Measurements from ENCODE around the gene RAX2. TPM values are rescaled to one million over a fixed set of nuclear protein-coding genes. Genes with fewer than 3 reads are reported as not detected.

Gene RAX2
- total and polyA plus RNA-seq, 2 experiments from 2014 or later, result 0.22 TPM; not detected in 1

DNA sequence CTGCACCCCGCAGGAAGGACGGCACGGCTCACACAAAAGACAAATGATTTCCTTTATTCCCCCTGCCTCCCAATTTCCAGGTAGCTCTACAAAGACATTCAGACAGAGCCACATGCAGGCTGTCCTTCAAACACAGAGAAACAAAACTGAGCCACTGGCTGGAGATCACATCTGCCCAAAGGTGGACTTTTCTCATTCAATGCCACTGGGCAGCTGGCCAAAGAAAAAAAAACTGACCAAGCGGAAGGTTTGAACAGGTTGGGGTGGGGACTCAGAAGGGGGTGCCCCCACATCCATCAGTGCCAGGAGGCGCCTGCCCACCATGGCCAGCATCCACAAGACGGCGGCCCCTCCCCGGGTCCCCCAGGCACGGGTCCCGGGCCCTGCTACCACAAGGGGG, 32.0 kb upstream of the RAX2 start:
- Histone ChIP-seq H3K27me3 (peaks cover 34% of the 10 kb centered on the region), H3K27ac (no peak overlapping the region), H3K9me3 (ENCODE audit: low read depth) (no peaks in the 10 kb centered on the region), H2AFZ (no peak overlapping the region), H3K9me2 (replicated peaks; ENCODE audit: insufficient read depth) (no peaks in the 10 kb centered on the region), H3K79me2 (no peaks in the 10 kb centered on the region), H4K20me1 (ENCODE audit: insufficient read depth, poor library complexity, severe bottlenecking) (no peaks in the 10 kb centered on the region), H3K4me1 (ENCODE audit: insufficient read depth) (no peaks in the 10 kb centered on the region), H3K36me3 (replicated peaks; ENCODE audit: insufficient read depth, low read depth) (no peaks in the 10 kb centered on the region), H3K4me2 (no peak overlapping the region), H3K4me3 (no peak overlapping the region)
- DNase-seq (ENCODE audit: low spot score), result no peak
- 92% methylated on average over 10 of the region's 10 CpGs for WGBS (ENCODE audit: low lambda C conversion rate, missing lambda C conversion rate)
- TF ChIP-seq, protein P1, sequence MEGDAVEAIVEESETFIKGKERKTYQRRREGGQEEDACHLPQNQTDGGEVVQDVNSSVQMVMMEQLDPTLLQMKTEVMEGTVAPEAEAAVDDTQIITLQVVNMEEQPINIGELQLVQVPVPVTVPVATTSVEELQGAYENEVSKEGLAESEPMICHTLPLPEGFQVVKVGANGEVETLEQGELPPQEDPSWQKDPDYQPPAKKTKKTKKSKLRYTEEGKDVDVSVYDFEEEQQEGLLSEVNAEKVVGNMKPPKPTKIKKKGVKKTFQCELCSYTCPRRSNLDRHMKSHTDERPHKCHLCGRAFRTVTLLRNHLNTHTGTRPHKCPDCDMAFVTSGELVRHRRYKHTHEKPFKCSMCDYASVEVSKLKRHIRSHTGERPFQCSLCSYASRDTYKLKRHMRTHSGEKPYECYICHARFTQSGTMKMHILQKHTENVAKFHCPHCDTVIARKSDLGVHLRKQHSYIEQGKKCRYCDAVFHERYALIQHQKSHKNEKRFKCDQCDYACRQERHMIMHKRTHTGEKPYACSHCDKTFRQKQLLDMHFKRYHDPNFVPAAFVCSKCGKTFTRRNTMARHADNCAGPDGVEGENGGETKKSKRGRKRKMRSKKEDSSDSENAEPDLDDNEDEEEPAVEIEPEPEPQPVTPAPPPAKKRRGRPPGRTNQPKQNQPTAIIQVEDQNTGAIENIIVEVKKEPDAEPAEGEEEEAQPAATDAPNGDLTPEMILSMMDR (IDR thresholded peaks at IDR 0.05; ENCODE audit: poor library complexity), result no peak
- TF ChIP-seq EZH2 (IDR thresholded peaks at IDR 0.05; ENCODE audit: borderline replicate concordance) (no peak), EZH2phosphoT487 (IDR thresholded peaks at IDR 0.05; ENCODE audit: low read depth, severe bottlenecking, unreplicated experiment) (no peak)

DNA sequence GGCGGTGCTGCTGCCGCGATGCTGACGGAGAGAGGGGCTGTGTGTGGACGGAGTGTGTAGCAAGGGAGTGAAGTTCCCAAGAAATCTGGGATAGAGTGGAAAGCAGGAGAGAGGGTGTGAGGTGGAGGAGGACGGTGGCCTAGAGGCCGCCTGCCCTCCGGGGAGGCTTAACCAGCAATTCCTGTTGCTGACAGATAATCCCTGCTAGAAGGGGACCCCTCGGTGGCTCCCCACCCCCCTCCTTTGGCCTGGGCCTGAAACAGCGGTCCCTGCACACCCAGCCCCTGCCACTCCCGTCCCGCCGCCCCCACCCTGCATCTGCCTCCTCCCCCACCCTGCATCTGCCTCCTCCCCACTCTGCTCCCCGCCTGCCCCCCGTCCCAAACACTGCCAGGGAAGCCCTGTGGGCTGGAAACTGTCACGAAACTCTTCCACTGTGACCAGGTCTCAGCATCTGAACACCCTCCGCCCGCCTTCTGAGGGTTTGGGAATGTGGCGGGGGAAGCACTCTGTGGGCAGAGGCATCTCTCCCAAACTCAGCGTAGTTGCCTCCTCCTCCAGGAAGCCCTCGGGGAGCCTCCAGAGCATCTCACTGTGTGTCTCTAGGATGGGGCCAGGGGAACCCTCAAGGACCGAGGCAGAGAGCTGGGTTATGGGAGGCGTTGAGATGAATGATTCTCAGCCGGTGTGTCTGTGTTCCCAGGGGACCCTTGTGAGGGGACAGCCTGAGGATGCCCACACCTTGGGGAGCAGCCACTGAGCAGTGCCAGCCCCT, 31.3 kb upstream of the RAX2 start:
- H3K36me3 ChIP-seq (replicated peaks; ENCODE audit: insufficient read depth, low read depth), result no peaks in the 10 kb centered on the region
- no peak for DNase-seq (ENCODE audit: low spot score)
- no peaks in the 10 kb centered on the region for H3K79me2 ChIP-seq
- H3K27ac ChIP-seq, result no peak overlapping the region
- peaks cover 35% of the 10 kb centered on the region for H3K27me3 ChIP-seq
- H3K4me3 ChIP-seq, result no peak overlapping the region
- no peak overlapping the region for H2AFZ ChIP-seq
- no peaks in the 10 kb centered on the region for H4K20me1 ChIP-seq (ENCODE audit: insufficient read depth, poor library complexity, severe bottlenecking)
- no peaks in the 10 kb centered on the region for H3K4me1 ChIP-seq (ENCODE audit: insufficient read depth)
- H3K9me3 ChIP-seq (ENCODE audit: low read depth), result no peaks in the 10 kb centered on the region
- no peaks in the 10 kb centered on the region for H3K9me2 ChIP-seq (replicated peaks; ENCODE audit: insufficient read depth)
- H3K4me2 ChIP-seq, result no peak overlapping the region
- TF ChIP-seq EZH2 (IDR thresholded peaks at IDR 0.05; ENCODE audit: borderline replicate concordance), result no peak
- no peak for TF ChIP-seq EZH2phosphoT487 (IDR thresholded peaks at IDR 0.05; ENCODE audit: low read depth, severe bottlenecking, unreplicated experiment)
- TF ChIP-seq, protein P1 (IDR thresholded peaks at IDR 0.05; ENCODE audit: poor library complexity), result no peak
- 86% methylated on average over 21 of the region's 24 CpGs for WGBS (ENCODE audit: low lambda C conversion rate, missing lambda C conversion rate)

DNA sequence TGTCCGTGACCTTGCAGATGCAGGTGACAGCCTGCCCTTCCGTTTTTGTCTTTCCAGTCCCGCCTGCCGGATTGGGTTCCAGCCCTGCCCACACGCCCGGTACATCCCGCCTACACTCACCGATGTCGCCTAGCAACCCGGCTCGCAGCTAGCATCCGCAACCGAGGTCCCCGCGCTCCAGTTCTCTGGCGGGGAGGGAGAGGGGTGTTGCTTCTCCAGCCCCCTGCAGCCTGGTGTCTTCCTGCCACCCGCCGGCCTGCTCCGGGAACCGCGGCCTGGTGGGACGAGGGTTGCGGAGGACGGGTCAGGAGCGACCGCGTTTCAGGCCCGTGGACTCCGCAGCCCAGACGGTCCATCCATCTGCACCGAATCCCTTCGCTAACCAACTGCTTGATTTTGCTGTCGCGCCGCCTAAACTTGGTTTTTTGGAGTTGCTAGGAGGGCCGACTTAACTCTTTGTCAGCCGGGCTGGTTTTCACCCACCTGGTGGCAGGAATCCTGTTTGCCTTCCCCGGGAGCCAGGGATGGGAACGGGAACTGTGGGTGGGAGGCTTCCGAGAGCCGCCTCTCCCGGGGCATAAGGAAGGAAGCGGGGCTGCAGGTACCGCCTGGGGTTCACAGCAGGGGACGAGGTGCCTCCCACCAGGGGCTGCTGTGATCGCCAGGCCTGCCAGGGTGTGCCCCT, 29.5 kb upstream of the RAX2 start:
- Histone ChIP-seq H3K79me2 (no peaks in the 10 kb centered on the region), H2AFZ (no peak overlapping the region), H3K36me3 (replicated peaks; ENCODE audit: insufficient read depth, low read depth) (no peaks in the 10 kb centered on the region), H3K4me1 (ENCODE audit: insufficient read depth) (no peaks in the 10 kb centered on the region), H3K4me3 (no peak overlapping the region), H4K20me1 (ENCODE audit: insufficient read depth, poor library complexity, severe bottlenecking) (no peaks in the 10 kb centered on the region), H3K9me3 (ENCODE audit: low read depth) (no peaks in the 10 kb centered on the region), H3K4me2 (peak overlapping the region; percentile 75), H3K27me3 (peaks cover 35% of the 10 kb centered on the region), H3K9me2 (replicated peaks; ENCODE audit: insufficient read depth) (no peaks in the 10 kb centered on the region), H3K27ac (no peak overlapping the region)
- DNase-seq (ENCODE audit: low spot score), result no peak
- WGBS (ENCODE audit: low lambda C conversion rate, missing lambda C conversion rate), result 6% methylated on average over 46 of the region's 46 CpGs
- TF ChIP-seq, protein P1 (IDR thresholded peaks at IDR 0.05; ENCODE audit: poor library complexity), result peak; percentile 20
- TF ChIP-seq EZH2 (IDR thresholded peaks at IDR 0.05; ENCODE audit: borderline replicate concordance) (peak; percentile 78), EZH2phosphoT487 (IDR thresholded peaks at IDR 0.05; ENCODE audit: low read depth, severe bottlenecking, unreplicated experiment) (no peak)

Data from hepatocyte (in vitro differentiated cells).